ENCODE results near the gene AIF1L. TPM values are rescaled to one million over a fixed set of nuclear protein-coding genes. Genes with fewer than 3 reads are reported as not detected.

The AIF1L gene
- 39.0 and 48.7 TPM in 2 replicates for total RNA-seq

DNA sequence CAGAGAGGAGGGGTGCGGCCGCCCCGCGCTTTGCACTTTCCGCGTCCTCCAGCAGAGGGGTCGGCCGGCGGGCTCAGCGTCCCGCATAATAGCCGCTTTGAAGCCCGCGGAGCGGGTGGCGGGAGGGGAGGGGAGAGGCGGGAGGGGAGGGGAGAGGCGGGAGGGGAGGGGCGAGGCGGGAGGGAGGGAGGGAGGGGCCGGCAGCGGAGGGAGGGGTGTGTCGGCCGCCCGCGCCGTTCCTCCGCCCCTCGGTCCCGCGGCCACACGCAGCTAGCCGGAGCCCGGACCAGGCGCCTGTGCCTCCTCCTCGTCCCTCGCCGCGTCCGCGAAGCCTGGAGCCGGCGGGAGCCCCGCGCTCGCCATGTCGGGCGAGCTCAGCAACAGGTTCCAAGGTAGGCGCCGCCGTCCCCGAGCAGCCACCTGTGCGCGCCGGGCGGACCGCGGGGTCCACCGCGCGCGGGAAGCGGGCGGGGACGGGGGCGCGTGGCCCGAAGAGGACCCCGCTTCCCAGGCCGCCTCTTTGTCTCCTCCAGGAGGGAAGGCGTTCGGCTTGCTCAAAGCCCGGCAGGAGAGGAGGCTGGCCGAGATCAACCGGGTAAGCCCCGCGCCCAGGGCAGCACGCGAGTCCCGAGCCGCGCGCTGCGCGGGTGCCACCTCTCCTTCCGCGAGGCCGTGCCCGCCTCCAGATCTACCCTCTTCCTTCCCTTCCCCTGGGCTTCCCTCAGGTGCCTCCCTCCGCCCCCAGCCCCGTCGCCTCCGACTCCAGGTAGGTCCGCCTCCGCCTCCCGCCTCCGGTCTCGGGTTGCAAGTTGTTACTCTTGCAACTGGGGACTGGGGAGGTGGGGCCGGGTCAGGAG lies at the start of gene AIF1L:
AIF1L (plus strand) TSS at position 263 of the 857 bp plus-strand sequence; CDS start at position 362, 99 bp downstream.

DNA sequence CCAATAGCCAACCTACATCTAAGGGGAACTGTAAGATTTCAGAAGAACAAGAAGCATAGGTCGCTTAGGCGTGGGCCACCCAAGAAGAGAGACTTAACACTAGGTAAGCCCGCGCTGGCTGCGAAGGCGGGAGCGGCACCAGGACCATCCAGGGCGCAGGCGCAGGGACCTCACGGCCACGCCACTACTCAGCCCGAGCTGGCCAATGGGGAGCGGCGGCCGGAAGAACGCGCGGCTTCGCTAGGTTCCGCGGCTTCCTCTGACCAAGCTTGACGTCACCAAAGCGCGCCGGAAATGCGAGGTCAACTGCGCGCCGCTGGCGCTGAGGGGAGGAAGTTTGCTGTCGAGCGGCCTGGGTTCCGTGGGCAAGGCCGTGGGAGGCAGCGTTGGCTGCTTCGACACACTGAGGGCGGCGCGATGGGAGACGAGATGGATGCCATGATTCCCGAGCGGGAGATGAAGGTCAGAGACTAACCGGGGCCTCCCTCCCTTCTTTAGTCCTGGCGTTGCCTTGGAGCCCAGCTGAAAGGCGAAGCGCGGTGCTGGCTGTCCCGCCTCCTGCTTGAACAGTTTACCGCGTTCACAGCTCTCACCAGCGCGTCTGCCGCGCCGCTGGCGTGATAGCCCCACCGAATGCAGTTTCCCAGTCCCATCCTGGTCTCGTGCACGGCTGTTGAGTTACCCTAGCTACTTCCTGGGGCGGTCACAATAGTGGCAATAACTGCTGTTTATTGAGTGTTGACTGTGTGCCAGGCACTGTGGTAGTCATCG lies 29.1 kb downstream of the AIF1L start, which contains the start of gene NUP214:
NUP214 (plus strand) TSS at position 299 of the 771 bp plus-strand sequence; CDS start at position 418, 119 bp downstream.

Small RNAs within 50 kb of the gene (small RNA-seq; reads per million reads assigned to genes)
- not detected for gene RNU6-881P

Other genes with a start within 250 kb of the AIF1L start
- not detected in 2 replicates for gene QRFP, start 199.7 kb upstream of the AIF1L start, total RNA-seq
- 0.33 and 0.79 TPM in 2 replicates for gene FIBCD1, start 157.3 kb upstream of the AIF1L start, total RNA-seq
- under 0.01 and 0.39 TPM in 2 replicates for gene LAMC3, start 87.4 kb upstream of the AIF1L start, total RNA-seq
- gene NUP214, start 29.1 kb downstream of the AIF1L start, total RNA-seq = 24.0 and 24.7 TPM in 2 replicates
- under 0.01 TPM in 1 of 2 replicates, not detected in the other for gene FAM78A, start 180.0 kb downstream of the AIF1L start, total RNA-seq
- under 0.01 TPM in 1 of 2 replicates, not detected in the other for gene PLPP7, start 193.2 kb downstream of the AIF1L start, total RNA-seq